HEK293 (cell line): ENCODE results near the gene CCZ1.
"Not testable (repeated sequence)": the region's sequence is repeated elsewhere in the genome, so short reads cannot be mapped to it uniquely, and the experiment has no call there.

Experiments used
- CTCF ChIA-PET: fragments of 350-600 bp; formaldehyde crosslinking; extraction: SDS; loops from one replicate; lab custom pipeline; 2021; ENCODE audit warnings: antibody characterized with exemption; lab: Yijun Ruan, JAX
- POLR2A ChIA-PET: fragments of 300-600 bp; formaldehyde crosslinking; extraction: SDS; loops from one replicate; lab custom pipeline; 2020; ENCODE audit warnings: antibody characterized with exemption, inconsistent platforms; lab: Yijun Ruan, JAX
- H3K27ac ChIP-seq: fragments of 200-500 bp; sonication (Bioruptor generic); 2 replicates; pipeline ENCODE4 v1.5.1; 2014; ENCODE audit warnings: low read depth, low read length, control low read depth, inconsistent platforms; ENCODE audit errors: extremely low read depth
- H3K36me3 ChIP-seq, 2 experiments: fragments of 200-500 bp in 1 of 2; sonication (Bioruptor generic) in 1 of 2; 1 replicate in 1 of 2; 2 replicates in 1 of 2; pipeline ENCODE4 v1.5.1; 2014 to 2017; ENCODE audit warnings: inconsistent platforms in 2 of 2, low read length in 2 of 2; ENCODE audit not compliant: control insufficient read depth in 2 of 2, insufficient read depth in 1 of 2
- H3K4me1 ChIP-seq: fragments of 200-500 bp; sonication (Bioruptor generic); 2 replicates; pipeline ENCODE4 v1.5.1; 2014; ENCODE audit warnings: mild to moderate bottlenecking, low read length, inconsistent platforms; ENCODE audit not compliant: control insufficient read depth, insufficient read depth
- H3K4me3 ChIP-seq: 2 replicates; pipeline ENCODE4 v1.5.1; 2011; ENCODE audit warnings: low read depth, mild to moderate bottlenecking, control low read depth, low read length, moderate library complexity
- H3K9me3 ChIP-seq: fragments of 200-500 bp; sonication (Bioruptor generic); 2 replicates; pipeline ENCODE4 v1.5.1; 2014; ENCODE audit warnings: low read depth, low read length, inconsistent platforms; ENCODE audit not compliant: control insufficient read depth, insufficient read depth
- GLIS1 ChIP-seq: fragments of 450-650 bp; formaldehyde crosslinking; IDR thresholded peaks from 2 replicates; pipeline ENCODE4 v1.5.1; 2016; ENCODE audit warnings: missing biosample characterization, missing genetic modification characterization
- HOXA7 ChIP-seq: sonication (generic); formaldehyde crosslinking; IDR thresholded peaks from 2 replicates; pipeline ENCODE4 v1.8.1; 2022; ENCODE audit warnings: missing genetic modification reagents, borderline replicate concordance
- KLF17 ChIP-seq: fragments of 450-650 bp; formaldehyde crosslinking; IDR thresholded peaks from 2 replicates; pipeline ENCODE4 v1.5.1; 2016; ENCODE audit warnings: missing biosample characterization, missing genetic modification characterization
- MYNN ChIP-seq: fragments of 450-650 bp; formaldehyde crosslinking; IDR thresholded peaks from 2 replicates; pipeline ENCODE4 v1.5.1; 2016; ENCODE audit warnings: missing biosample characterization, missing genetic modification characterization, borderline replicate concordance
- SP2 ChIP-seq: fragments of 450-650 bp; formaldehyde crosslinking; IDR thresholded peaks from 2 replicates; pipeline ENCODE4 v1.5.1; 2016; ENCODE audit warnings: missing biosample characterization, missing genetic modification characterization
- SP3 ChIP-seq: fragments of 450-650 bp; formaldehyde crosslinking; IDR thresholded peaks from 2 replicates; pipeline ENCODE4 v1.5.1; 2016; ENCODE audit warnings: missing biosample characterization, missing genetic modification characterization
- ZBTB11 ChIP-seq: fragments of 450-650 bp; formaldehyde crosslinking; conservative IDR thresholded peaks from 2 replicates; pipeline ENCODE4 v1.5.1; 2016; ENCODE audit warnings: low read depth, missing biosample characterization, missing genetic modification characterization
- ZBTB26 ChIP-seq: fragments of 450-650 bp; formaldehyde crosslinking; optimal IDR thresholded peaks from 2 replicates; pipeline ENCODE3; 2016; ENCODE audit warnings: missing biosample characterization, mild to moderate bottlenecking, missing genetic modification characterization
- ZNF433 ChIP-seq: fragments of 450-650 bp; formaldehyde crosslinking; IDR thresholded peaks from 2 replicates; pipeline ENCODE4 v1.5.1; 2016; ENCODE audit warnings: missing biosample characterization, missing genetic modification characterization, low read depth
- ZNF449 ChIP-seq: fragments of 450-650 bp; formaldehyde crosslinking; IDR thresholded peaks from 2 replicates; pipeline ENCODE4 v1.5.1; 2017; ENCODE audit warnings: missing biosample characterization, mild to moderate bottlenecking, missing genetic modification characterization, moderate library complexity
- ZNF48 ChIP-seq: fragments of 450-650 bp; formaldehyde crosslinking; IDR thresholded peaks from 2 replicates; pipeline ENCODE4 v1.5.1; 2016; ENCODE audit warnings: missing biosample characterization, missing genetic modification characterization
- ZNF518A ChIP-seq: fragments of 450-650 bp; formaldehyde crosslinking; conservative IDR thresholded peaks from 2 replicates; pipeline ENCODE4 v1.5.1; 2016; ENCODE audit warnings: low read depth, missing biosample characterization, missing genetic modification characterization
- ZNF610 ChIP-seq: fragments of 450-650 bp; formaldehyde crosslinking; IDR thresholded peaks from 2 replicates; pipeline ENCODE4 v1.5.1; 2016; ENCODE audit warnings: missing biosample characterization, missing genetic modification characterization, borderline replicate concordance
- ZNF624 ChIP-seq: fragments of 450-650 bp; formaldehyde crosslinking; IDR thresholded peaks from 2 replicates; pipeline ENCODE4 v1.5.1; 2017; ENCODE audit warnings: missing biosample characterization, missing genetic modification characterization
- ZNF76 ChIP-seq: fragments of 450-650 bp; formaldehyde crosslinking; IDR thresholded peaks from 2 replicates; pipeline ENCODE4; 2016; ENCODE audit warnings: low read depth, missing biosample characterization, missing genetic modification characterization, borderline replicate concordance
- ZSCAN18 ChIP-seq: fragments of 450-650 bp; formaldehyde crosslinking; IDR thresholded peaks from 2 replicates; pipeline ENCODE4 v1.5.1; 2016; ENCODE audit warnings: missing biosample characterization, missing genetic modification characterization
- ZSCAN30 ChIP-seq: fragments of 450-650 bp; IDR thresholded peaks from 2 replicates; pipeline ENCODE4 v1.5.1; 2018; ENCODE audit warnings: missing biosample characterization, mild to moderate bottlenecking, missing genetic modification characterization, moderate library complexity
- ZSCAN4 ChIP-seq: fragments of 450-650 bp; formaldehyde crosslinking; IDR thresholded peaks from 2 replicates; pipeline ENCODE4 v1.5.1; 2017; ENCODE audit warnings: missing biosample characterization, missing genetic modification characterization

Gene CCZ1

GRCh38 chr7:5898480-5899224 lies at the start of gene CCZ1:
Gene CCZ1 (plus strand): TSS chr7:5898733. CDS start chr7:5898800, 67 bp downstream.
- Histone ChIP-seq H3K27ac (peak within 1 kb of the TSS; percentile 39; the same call in 1 of the 2 replicates), H3K4me3 (peak within 1 kb of the TSS; percentile 39)
- POLR2A ChIA-PET, H3K36me3 ChIP-seq, H3K9me3 ChIP-seq, H3K4me1 ChIP-seq: not testable (repeated sequence)
- CTCF ChIA-PET = interaction anchor here (0.7 kb wide), 1 partner anchor 253 kb away, joined by 3 read pairs; no protein-coding TSS in a partner anchor
- TF ChIP-seq SP2 (peak; percentile 57; the same call in 1 of the 2 replicates), ZBTB11 (tag by site-specific recombination) (peak; percentile 70), ZBTB26 (tag by site-specific recombination) (peak; percentile 19), SP3 (0 out of 2 replicates have a peak, but pooled peaks have one; percentile 12), ZNF518A (peak; percentile 81)

- Histone ChIP-seq H3K27ac (no peak overlapping the region), H3K36me3 (no peaks in the 10 kb centered on the region), H3K4me3 (no peak overlapping the region), H3K9me3 (no peaks in the 10 kb centered on the region), H3K4me1 (no peaks in the 10 kb centered on the region)
- POLR2A ChIA-PET = no interaction called here
- CTCF ChIA-PET = no interaction called here
- TF ChIP-seq ZSCAN4 (tag by site-specific recombination) (no peak), ZNF624 (tag by site-specific recombination) (no peak), ZNF449 (tag by site-specific recombination) (no peak), ZNF76 (tag by site-specific recombination) (no peak), ZSCAN18 (no peak), ZNF610 (no peak), KLF17 (no peak), HOXA7 (CRISPR knock-in tag) (no peak), ZNF433 (tag by site-specific recombination) (no peak), GLIS1 (tag by site-specific recombination) (no peak), ZNF48 (tag by site-specific recombination) (no peak), ZSCAN30 (tag by site-specific recombination) (no peak), MYNN (no peak)
Measured at GRCh38 chr7:5850944-5851343, 47.6 kb upstream of the CCZ1 start.
